Lung (tissue), 12 donors: Measurements from ENCODE around the gene DNAJB6. TPM values are rescaled to one million over a fixed set of nuclear protein-coding genes. Genes with fewer than 3 reads are reported as not detected.

ENCODE experiments used
- ATAC-seq: fragments of 200-7000 bp; cut with Tn5 transposase; one replicate; pipeline ENCODE4 v1.9.1; 2020; ENCODE audit warnings: moderate number of reproducible peaks; ENCODE audit not compliant: insufficient read depth, low FRiP score
- DNase-seq, 3 donors: peaks; one replicate each; pipeline ENCODE4 v3.0.0-alpha.2; 2013 to 2017
- H3K27ac ChIP-seq, 2 donors: one replicate each; pipeline ENCODE4 v1.5.1; 2013; ENCODE audit warnings: mild to moderate bottlenecking in 2 of 2, moderate library complexity in 2 of 2, control low read depth in 1 of 2, inconsistent platforms in 1 of 2, low read depth in 1 of 2, low read length in 1 of 2
- H3K27me3 ChIP-seq, 3 donors: one replicate each; pipeline ENCODE4 v1.5.1; 2013; ENCODE audit warnings: low read length in 2 of 3; ENCODE audit not compliant: control insufficient read depth in 3 of 3, insufficient read depth in 3 of 3
- H3K36me3 ChIP-seq, 4 donors: one replicate each; pipeline ENCODE4 v1.5.1; 2013; ENCODE audit warnings: low read length in 4 of 4, mild to moderate bottlenecking in 1 of 4, moderate library complexity in 1 of 4; ENCODE audit not compliant: control insufficient read depth in 4 of 4, insufficient read depth in 4 of 4
- H3K4me1 ChIP-seq, 5 donors: one replicate each; pipeline ENCODE4 v1.5.1; 2013; ENCODE audit warnings: low read length in 5 of 5, mild to moderate bottlenecking in 2 of 5, moderate library complexity in 1 of 5; ENCODE audit not compliant: control insufficient read depth in 5 of 5, insufficient read depth in 5 of 5
- H3K4me3 ChIP-seq: one replicate; pipeline ENCODE4 v1.5.1; 2013; ENCODE audit warnings: mild to moderate bottlenecking, control low read depth, moderate library complexity
- H3K9ac ChIP-seq, 2 donors: one replicate each; pipeline ENCODE4 v1.5.1; 2013; ENCODE audit warnings: low read length in 2 of 2, control low read depth in 1 of 2; ENCODE audit not compliant: insufficient read depth in 1 of 2
- H3K9me3 ChIP-seq, 4 donors: one replicate each; pipeline ENCODE4 v1.5.1; 2013; ENCODE audit warnings: low read length in 3 of 4, mild to moderate bottlenecking in 1 of 4, moderate library complexity in 1 of 4; ENCODE audit not compliant: control insufficient read depth in 4 of 4, insufficient read depth in 3 of 4
- WGBS, 2 donors: extraction: QIAGEN DNeasy Blood & Tissue Kit; methylation state at CpG; one replicate each; pipeline ENCODE4 v1.1.7; 2013; 5-methylcytosine and 5-hydroxymethylcytosine counted together
- polyA plus RNA-seq, 2 donors: library from polyadenylated mRNA; stranded (reverse); fragments of 200-250 nt; gene quantifications; one replicate each; pipeline ENCODE4 v1.2.1, GENCODE V29; 2013
- total RNA-seq, 2 donors: library from RNA; depleted of rRNA in 1 of 2; stranded (reverse); fragments of >200 nt in 1 of 2; gene quantifications; one replicate each; pipeline ENCODE4 v1.2.1, GENCODE V29; 2014 to 2021
- TF ChIP-seq, protein P1 (sequence below): IDR thresholded peaks from 2 replicates; pipeline ENCODE4 v1.5.1; 2012; ENCODE audit warnings: mild to moderate bottlenecking; ENCODE audit errors: control extremely low read depth, extremely low read depth
- donor health status: control.
- donor health status: control.
- donor health status: Bipolar disorder and iron deficiency.
- donor health status: healthy.
- donor health status: DM: yes; HTN: yes; CAD: no.

Gene DNAJB6
- total and polyA plus RNA-seq, 4 donors: 58.1 to 117 (median 83.0) TPM

- H3K9me3 ChIP-seq: peaks cover 0 to 2% (median 0%) of the 10 kb centered on the region in 4 donors
- H3K4me1 ChIP-seq: no peaks in the 10 kb centered on the region
- ATAC-seq: no peak
Observed at GRCh38 chr7:157405914-157406810, 69.4 kb downstream of the DNAJB6 start.

DNA sequence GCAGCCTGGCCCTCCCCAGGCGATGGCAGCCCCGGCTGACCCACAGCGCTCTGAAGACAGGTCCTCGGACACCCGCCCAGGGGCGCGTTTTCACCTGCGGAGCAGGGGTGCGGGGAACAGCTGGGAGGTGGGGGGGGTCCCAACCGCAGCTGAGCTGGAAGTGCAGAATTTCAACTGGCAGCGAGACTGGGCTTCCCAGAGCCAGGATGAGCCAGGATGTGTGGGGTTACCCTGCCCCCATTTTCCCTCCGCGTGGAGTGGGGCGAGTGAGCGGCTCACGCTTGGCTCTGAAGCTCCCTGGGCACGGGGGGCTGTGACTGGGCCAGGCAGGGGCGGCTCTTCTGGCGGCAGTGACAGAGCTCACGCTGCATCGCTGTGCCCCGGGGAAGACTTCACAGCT is 70.2 kb downstream of the DNAJB6 start:
- H3K9me3 ChIP-seq: peaks cover 0 to 2% (median 0%) of the 10 kb centered on the region in 4 donors
- H3K4me3 ChIP-seq: no peak overlapping the region
- no peaks in the 10 kb centered on the region for H3K27me3 ChIP-seq
- no peak overlapping the region for H3K9ac ChIP-seq
- WGBS, 2 donors: 98% methylated on average over 22 of the region's 22 CpGs
- H3K36me3 ChIP-seq: peaks cover 0 to 38% (median 4%) of the 10 kb centered on the region in 4 donors
- H3K4me1 ChIP-seq: no peaks in the 10 kb centered on the region
- no peak overlapping the region for H3K27ac ChIP-seq
- TF ChIP-seq, protein P1, sequence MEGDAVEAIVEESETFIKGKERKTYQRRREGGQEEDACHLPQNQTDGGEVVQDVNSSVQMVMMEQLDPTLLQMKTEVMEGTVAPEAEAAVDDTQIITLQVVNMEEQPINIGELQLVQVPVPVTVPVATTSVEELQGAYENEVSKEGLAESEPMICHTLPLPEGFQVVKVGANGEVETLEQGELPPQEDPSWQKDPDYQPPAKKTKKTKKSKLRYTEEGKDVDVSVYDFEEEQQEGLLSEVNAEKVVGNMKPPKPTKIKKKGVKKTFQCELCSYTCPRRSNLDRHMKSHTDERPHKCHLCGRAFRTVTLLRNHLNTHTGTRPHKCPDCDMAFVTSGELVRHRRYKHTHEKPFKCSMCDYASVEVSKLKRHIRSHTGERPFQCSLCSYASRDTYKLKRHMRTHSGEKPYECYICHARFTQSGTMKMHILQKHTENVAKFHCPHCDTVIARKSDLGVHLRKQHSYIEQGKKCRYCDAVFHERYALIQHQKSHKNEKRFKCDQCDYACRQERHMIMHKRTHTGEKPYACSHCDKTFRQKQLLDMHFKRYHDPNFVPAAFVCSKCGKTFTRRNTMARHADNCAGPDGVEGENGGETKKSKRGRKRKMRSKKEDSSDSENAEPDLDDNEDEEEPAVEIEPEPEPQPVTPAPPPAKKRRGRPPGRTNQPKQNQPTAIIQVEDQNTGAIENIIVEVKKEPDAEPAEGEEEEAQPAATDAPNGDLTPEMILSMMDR: no peak
- ATAC-seq: no peak
- DNase-seq: no peak

More at GRCh38 chr7:157405914-157406810, 69.4 kb downstream of the DNAJB6 start:
- WGBS, 2 donors: 93 to 95% methylated on average over 32 of the region's 32 CpGs
- no peak overlapping the region for H3K4me3 ChIP-seq
- DNase-seq: no peak
- TF ChIP-seq, protein P1: no peak
- H3K36me3 ChIP-seq: peaks cover 0 to 38% (median 5%) of the 10 kb centered on the region in 4 donors
- H3K27ac ChIP-seq: peak overlapping the region in 1 of 2 donors; percentile 63
- no peaks in the 10 kb centered on the region for H3K27me3 ChIP-seq
- H3K9ac ChIP-seq: no peak overlapping the region

DNA sequence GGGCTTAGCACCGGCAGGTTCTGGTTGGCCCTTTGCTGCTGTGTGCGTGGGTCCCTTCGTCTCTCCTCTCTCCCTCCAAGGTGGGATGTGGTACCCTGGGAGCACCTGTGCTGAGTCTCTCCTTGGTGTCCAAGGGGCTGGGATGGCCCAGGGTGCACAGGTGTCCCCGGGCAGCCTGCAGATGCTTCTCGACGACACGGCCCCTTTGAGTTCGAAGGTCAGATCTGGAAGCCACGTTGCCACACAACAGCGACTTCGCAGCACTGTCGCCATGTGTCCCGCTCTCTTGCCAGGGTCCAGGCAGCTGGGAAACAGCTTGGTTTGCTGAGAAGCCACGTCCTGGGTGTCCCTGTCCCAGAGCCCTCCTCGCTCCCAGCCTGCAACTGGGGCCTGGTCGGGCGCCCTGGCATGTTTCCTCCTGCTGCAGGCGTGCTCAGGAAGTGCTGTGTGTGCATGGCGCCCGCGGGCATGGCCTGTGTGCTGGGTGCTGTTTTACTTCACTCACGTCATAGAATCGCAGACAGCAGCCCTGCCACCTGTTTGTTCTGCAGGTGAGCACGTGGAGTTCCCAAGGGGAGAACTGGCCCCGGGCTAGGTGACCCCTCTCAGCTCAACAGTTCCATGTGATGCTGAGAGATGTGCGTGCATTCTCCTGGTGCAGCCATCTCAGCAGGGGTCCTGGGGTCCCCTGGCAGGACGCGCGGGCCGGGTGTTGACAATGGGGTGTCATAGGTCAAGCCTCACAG is 70.9 kb downstream of the DNAJB6 start:
- H3K27me3 ChIP-seq: no peaks in the 10 kb centered on the region
- peaks cover 0 to 31% (median 4%) of the 10 kb centered on the region in 4 donors for H3K36me3 ChIP-seq
- H3K9ac ChIP-seq: no peak overlapping the region
- no peak overlapping the region for H3K27ac ChIP-seq
- no peak for DNase-seq
- H3K9me3 ChIP-seq: peaks cover 0 to 2% (median 0%) of the 10 kb centered on the region in 4 donors
- TF ChIP-seq, protein P1: no peak
- WGBS, 2 donors: 90 to 91% methylated on average over 30 of the region's 30 CpGs
- H3K4me3 ChIP-seq: no peak overlapping the region
- ATAC-seq: no peak
- no peaks in the 10 kb centered on the region for H3K4me1 ChIP-seq
